Measurements from ENCODE around the gene NFS1. TPM values are rescaled to one million over a fixed set of nuclear protein-coding genes. Genes with fewer than 3 reads are reported as not detected.

The NFS1 gene
- total and polyA plus RNA-seq, 2 of the 8 experiments (the other 6 are each of a cell fraction or from before 2014, with no cell fraction given) = 26.1 to 38.8 TPM

DNA sequence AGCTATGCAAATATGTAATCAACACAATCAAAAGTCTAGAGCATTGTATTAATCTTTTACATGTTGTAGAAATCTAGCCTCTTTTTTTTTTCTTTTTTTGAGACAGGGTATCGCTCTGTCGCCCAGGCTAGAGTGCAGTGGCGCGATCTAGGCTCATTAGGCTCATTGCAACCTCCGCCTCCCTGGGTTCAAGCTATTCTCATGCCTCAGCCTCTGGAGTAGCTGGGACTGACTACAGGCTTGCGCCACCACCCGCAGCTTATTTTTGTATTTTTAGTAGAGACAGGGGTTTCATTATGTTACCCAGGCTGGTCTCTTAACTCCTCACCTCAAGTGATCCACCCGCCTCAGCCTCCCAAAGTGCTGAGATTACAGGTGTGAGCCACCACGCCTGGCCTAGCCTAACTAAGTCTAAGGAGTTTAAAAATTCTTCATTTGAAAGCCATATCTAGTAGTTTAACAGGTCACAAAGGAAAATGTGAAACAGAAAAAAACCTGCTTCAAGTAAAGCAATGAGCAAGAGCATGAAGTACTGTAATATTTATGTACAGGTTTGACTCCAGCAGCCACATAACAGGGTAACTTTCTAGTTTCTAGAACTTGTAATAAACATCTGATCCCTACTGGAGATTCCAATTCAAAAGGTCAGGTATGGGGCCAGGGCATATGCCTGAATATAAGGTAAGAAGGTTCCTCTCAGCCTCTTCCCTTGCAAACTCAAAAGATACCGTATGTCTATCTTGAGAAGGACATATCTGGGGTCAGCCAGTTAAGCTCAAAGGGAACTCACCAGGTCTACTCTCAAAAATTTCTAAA, 38.8 kb downstream of the NFS1 start (continued):
- TF ChIP-seq CBX8 (IDR thresholded peaks at IDR 0.05; ENCODE audit: borderline replicate concordance, low read depth, low read length) (no peak), GABPA (IDR thresholded peaks at IDR 0.05; ENCODE audit: borderline replicate concordance, insufficient read depth, low read length) (no peak), SUZ12 (IDR thresholded peaks at IDR 0.05; ENCODE audit: low read length) (no peak), JUND (IDR thresholded peaks at IDR 0.05; ENCODE audit: low read length) (no peak), PHF8 (conservative IDR thresholded peaks at IDR 0.05; ENCODE audit: low read depth, low read length) (no peak), JUN (IDR thresholded peaks at IDR 0.05; ENCODE audit: low read depth, low read length) (no peak), EGR1 (IDR thresholded peaks at IDR 0.05; ENCODE audit: borderline replicate concordance, low read depth, low read length) (no peak)
